ENCODE measurements around the gene GIMAP1.
"Not testable (repeated sequence)": the region's sequence is repeated elsewhere in the genome, so short reads cannot be mapped to it uniquely, and the experiment has no call there.

The GIMAP1 gene

GRCh38 chr7:150716368-150716767, at the start of gene GIMAP1:
Gene GIMAP1, plus strand, starts transcription at chr7:150716613. Its CDS starts 2,435 bp downstream, at chr7:150719048.
- DNase-seq (ENCODE audit: low read depth in 1 of 2, low spot score in 1 of 2) = no peak
- in situ Hi-C loops (cut with HindIII; ENCODE audit: low pct_unique_long_range_greater_than_20kb, low sequenced_read_pairs) = no loop called here
- TF ChIP-seq JUND (IDR thresholded peaks at IDR 0.05; ENCODE audit: low read depth) = no peak

- DNase-seq (ENCODE audit: low read depth in 1 of 2, low spot score in 1 of 2) = no peak
- TF ChIP-seq JUND (IDR thresholded peaks at IDR 0.05; ENCODE audit: low read depth) = no peak
- in situ Hi-C loops (cut with HindIII; ENCODE audit: low pct_unique_long_range_greater_than_20kb, low sequenced_read_pairs) = no loop called here
These were observed 47.9 kb upstream of the GIMAP1 start for GRCh38 chr7:150668472-150668911.

- in situ Hi-C loops (cut with HindIII; ENCODE audit: low pct_unique_long_range_greater_than_20kb, low sequenced_read_pairs) = no loop called here
- TF ChIP-seq JUND (IDR thresholded peaks at IDR 0.05; ENCODE audit: low read depth) = no peak
- DNase-seq (ENCODE audit: low read depth in 1 of 2, low spot score in 1 of 2) = no peak
These were observed 47.4 kb upstream of the GIMAP1 start for GRCh38 chr7:150668977-150669376.

GRCh38 chr7:150671798-150672585, 44.4 kb upstream of the GIMAP1 start:
- in situ Hi-C loops (cut with HindIII; ENCODE audit: low pct_unique_long_range_greater_than_20kb, low sequenced_read_pairs); DNase-seq (ENCODE audit: low read depth in 1 of 2, low spot score in 1 of 2): not testable (repeated sequence)

GRCh38 chr7:150675714-150676113, 40.7 kb upstream of the GIMAP1 start:
- TF ChIP-seq JUND (IDR thresholded peaks at IDR 0.05; ENCODE audit: low read depth) = no peak
- in situ Hi-C loops (cut with HindIII; ENCODE audit: low pct_unique_long_range_greater_than_20kb, low sequenced_read_pairs) = no loop called here
- no peak for DNase-seq (ENCODE audit: low read depth in 1 of 2, low spot score in 1 of 2)

- DNase-seq (ENCODE audit: low read depth in 1 of 2, low spot score in 1 of 2); in situ Hi-C loops (cut with HindIII; ENCODE audit: low pct_unique_long_range_greater_than_20kb, low sequenced_read_pairs): not testable (repeated sequence)
These were observed 40.1 kb upstream of the GIMAP1 start for GRCh38 chr7:150676276-150676675.

GRCh38 chr7:150676854-150677253, 39.6 kb upstream of the GIMAP1 start:
- in situ Hi-C loops (cut with HindIII; ENCODE audit: low pct_unique_long_range_greater_than_20kb, low sequenced_read_pairs); DNase-seq (ENCODE audit: low read depth in 1 of 2, low spot score in 1 of 2): not testable (repeated sequence)

- in situ Hi-C loops (cut with HindIII; ENCODE audit: low pct_unique_long_range_greater_than_20kb, low sequenced_read_pairs); DNase-seq (ENCODE audit: low read depth in 1 of 2, low spot score in 1 of 2): not testable (repeated sequence)
These were observed 37.8 kb upstream of the GIMAP1 start for GRCh38 chr7:150678601-150679000.

GRCh38 chr7:150680364-150680763, 36.0 kb upstream of the GIMAP1 start:
- DNase-seq (ENCODE audit: low read depth in 1 of 2, low spot score in 1 of 2); in situ Hi-C loops (cut with HindIII; ENCODE audit: low pct_unique_long_range_greater_than_20kb, low sequenced_read_pairs): not testable (repeated sequence)

- in situ Hi-C loops (cut with HindIII; ENCODE audit: low pct_unique_long_range_greater_than_20kb, low sequenced_read_pairs) = no loop called here
- TF ChIP-seq JUND (IDR thresholded peaks at IDR 0.05; ENCODE audit: low read depth) = no peak
- DNase-seq (ENCODE audit: low read depth in 1 of 2, low spot score in 1 of 2) = peak; percentile 9 to 62
These were observed 31.0 kb upstream of the GIMAP1 start, which contains the start of gene GIMAP2 for GRCh38 chr7:150685219-150686029. Gene GIMAP2, plus strand, starts transcription at chr7:150685706. Its CDS starts 1,354 bp downstream, at chr7:150687060.

GRCh38 chr7:150686030-150686631, 30.3 kb upstream of the GIMAP1 start:
- in situ Hi-C loops (cut with HindIII; ENCODE audit: low pct_unique_long_range_greater_than_20kb, low sequenced_read_pairs) = no loop called here
- peak in 1 of 2 experiments; percentile 10 for DNase-seq (ENCODE audit: low read depth in 1 of 2, low spot score in 1 of 2)
- no peak for TF ChIP-seq JUND (IDR thresholded peaks at IDR 0.05; ENCODE audit: low read depth)

- in situ Hi-C loops (cut with HindIII; ENCODE audit: low pct_unique_long_range_greater_than_20kb, low sequenced_read_pairs) = no loop called here
- TF ChIP-seq JUND (IDR thresholded peaks at IDR 0.05; ENCODE audit: low read depth) = no peak
- DNase-seq (ENCODE audit: low read depth in 1 of 2, low spot score in 1 of 2) = no peak
These were observed 27.8 kb upstream of the GIMAP1 start for GRCh38 chr7:150688630-150689029.

- in situ Hi-C loops (cut with HindIII; ENCODE audit: low pct_unique_long_range_greater_than_20kb, low sequenced_read_pairs) = no loop called here
- TF ChIP-seq JUND (IDR thresholded peaks at IDR 0.05; ENCODE audit: low read depth) = no peak
- DNase-seq (ENCODE audit: low read depth in 1 of 2, low spot score in 1 of 2) = no peak
These were observed 20.8 kb upstream of the GIMAP1 start for GRCh38 chr7:150695654-150696053.

Data from T47D (cell line).